CD8-positive, alpha-beta memory T cell (primary cell): Measurements from ENCODE around the gene LDAF1. TPM values are rescaled to one million over a fixed set of nuclear protein-coding genes. Genes with fewer than 3 reads are reported as not detected.

Experiments used
- CTCF ChIA-PET: fragments of 350-600 bp; sonication (Branson Sonifier 250); formaldehyde crosslinking; loops from one replicate; lab custom pipeline; 2021; ENCODE audit warnings: antibody characterized with exemption; lab: Charles Lee
- POLR2A ChIA-PET: fragments of 350-600 bp; sonication (Branson Sonifier 250); formaldehyde crosslinking; loops from one replicate; lab custom pipeline; 2021; ENCODE audit warnings: antibody characterized with exemption; lab: Charles Lee
- DNase-seq, 5 donors: peaks; one replicate each; pipeline versions ENCODE4 v3.0.0 to v3.0.0-alpha.2; 2020 to 2022; ENCODE audit warnings: mixed read lengths in 1 of 5
- H3K27ac ChIP-seq: one replicate; pipeline ENCODE4 v1.7.0; 2013; ENCODE audit warnings: low read depth, mild to moderate bottlenecking, low read length, moderate library complexity
- H3K27me3 ChIP-seq: 2 replicates; pipeline ENCODE4 v1.7.0; 2013; ENCODE audit warnings: low read length, mild to moderate bottlenecking; ENCODE audit not compliant: insufficient read depth, poor library complexity, severe bottlenecking
- H3K36me3 ChIP-seq: 2 replicates; pipeline ENCODE4 v1.7.0; 2013; ENCODE audit warnings: mild to moderate bottlenecking, low read length, moderate library complexity; ENCODE audit not compliant: insufficient read depth
- H3K4me1 ChIP-seq: 2 replicates; pipeline ENCODE4 v1.7.0; 2013; ENCODE audit warnings: mild to moderate bottlenecking, low read length, moderate library complexity; ENCODE audit not compliant: insufficient read depth
- H3K4me3 ChIP-seq: 2 replicates; pipeline ENCODE4 v1.7.0; 2013; ENCODE audit warnings: mild to moderate bottlenecking, low read length
- H3K9me3 ChIP-seq: 2 replicates; pipeline ENCODE4 v1.7.0; 2013; ENCODE audit warnings: mild to moderate bottlenecking, low read length
- H3K27ac Mint-ChIP-seq, 8 donors: one replicate each; pipeline ENCODE4 v1.8.0; 2020 to 2021; ENCODE audit warnings: mixed read lengths in 8 of 8, mild to moderate bottlenecking in 6 of 8, inconsistent platforms in 3 of 8, moderate library complexity in 3 of 8
- H3K27me3 Mint-ChIP-seq, 2 donors: one replicate each; pipeline ENCODE4 v1.8.0; 2020 to 2021; ENCODE audit warnings: mixed read lengths in 2 of 2, mild to moderate bottlenecking in 1 of 2, moderate library complexity in 1 of 2
- H3K36me3 Mint-ChIP-seq, 3 donors: one replicate each; pipeline ENCODE4 v1.8.0; 2020 to 2021; ENCODE audit warnings: mixed read lengths in 3 of 3, inconsistent platforms in 1 of 3, mild to moderate bottlenecking in 1 of 3
- H3K4me1 Mint-ChIP-seq, 3 donors: one replicate each; pipeline ENCODE4 v1.8.0; 2020 to 2021; ENCODE audit warnings: mixed read lengths in 3 of 3, inconsistent platforms in 1 of 3, mild to moderate bottlenecking in 1 of 3
- H3K4me3 Mint-ChIP-seq, 7 donors: one replicate each; pipeline ENCODE4 v1.8.0; 2020 to 2021; ENCODE audit warnings: mixed read lengths in 7 of 7, mild to moderate bottlenecking in 6 of 7, moderate library complexity in 4 of 7, inconsistent platforms in 2 of 7
- H3K9me3 Mint-ChIP-seq, 5 donors: one replicate each; pipeline ENCODE4 v1.8.0; 2020 to 2022; ENCODE audit warnings: mixed read lengths in 5 of 5, mild to moderate bottlenecking in 3 of 5, moderate library complexity in 2 of 5, inconsistent platforms in 1 of 5
- polyA plus RNA-seq: library from polyadenylated mRNA; unstranded; fragments of 300-500 nt; fragmentation: Illumina TruSeq; gene quantifications from one replicate; pipeline ENCODE4 v1.2.3, GENCODE V29; 2021
- total RNA-seq, 2 experiments: library from RNA; stranded (reverse); gene quantifications; one replicate each; pipeline ENCODE4 v1.2.3, GENCODE V29; 2021

LDAF1 gene
- total and polyA plus RNA-seq, 3 experiments from 2014 or later: 8.8 to 16.0 (median 9.5) TPM

DNA sequence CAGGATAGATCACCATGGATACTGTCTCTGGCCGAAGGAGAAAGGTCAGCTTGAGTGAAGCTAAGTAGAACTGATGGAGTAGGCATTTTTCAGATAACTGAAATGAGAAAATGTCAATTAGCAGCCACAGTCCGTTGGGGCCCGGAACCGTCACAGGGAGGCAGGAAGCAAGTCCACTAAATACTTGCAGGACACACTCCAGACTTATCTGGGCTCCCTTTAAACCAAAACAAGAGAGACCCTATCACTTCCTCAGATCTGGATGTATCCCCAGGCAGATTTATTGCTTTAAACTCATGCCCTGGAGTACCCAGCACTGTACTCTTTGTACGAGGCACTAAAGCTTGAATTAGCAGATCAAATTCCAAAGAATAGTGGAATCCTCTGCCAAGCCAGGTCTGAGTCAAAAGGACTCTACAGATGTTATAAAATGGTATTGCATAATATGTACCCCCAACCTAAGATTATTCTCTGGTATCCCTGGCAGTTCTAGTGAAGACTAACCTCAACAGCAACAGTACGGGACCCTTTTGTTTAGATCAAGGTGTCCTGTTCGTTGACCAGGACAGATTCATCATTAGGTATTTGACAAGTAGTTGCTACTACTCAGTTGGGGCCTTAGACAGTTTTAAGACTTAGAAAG lies 44.8 kb downstream of the LDAF1 start:
- Histone ChIP-seq H3K27me3 (no peaks in the 10 kb centered on the region), H3K36me3 (no peaks in the 10 kb centered on the region), H3K27ac (no peak overlapping the region), H3K4me1 (no peaks in the 10 kb centered on the region), H3K9me3 (no peaks in the 10 kb centered on the region), H3K4me3 (no peak overlapping the region)
- POLR2A ChIA-PET: no interaction called here
- Mint-ChIP-seq H3K27ac (no peak overlapping the region), H3K4me3 (no peak overlapping the region), H3K9me3 (no peaks in the 10 kb centered on the region), H3K4me1 (no peaks in the 10 kb centered on the region), H3K36me3 (no peaks in the 10 kb centered on the region), H3K27me3 (peaks cover 0 to 23% of the 10 kb centered on the region in 2 donors)
- no peak for DNase-seq
- CTCF ChIA-PET: no interaction called here

- POLR2A ChIA-PET: no interaction called here
- Histone ChIP-seq H3K36me3 (no peaks in the 10 kb centered on the region), H3K4me3 (no peak overlapping the region), H3K27ac (no peak overlapping the region), H3K9me3 (no peaks in the 10 kb centered on the region), H3K27me3 (no peaks in the 10 kb centered on the region), H3K4me1 (no peaks in the 10 kb centered on the region)
- Mint-ChIP-seq H3K27ac (no peak overlapping the region), H3K9me3 (no peaks in the 10 kb centered on the region), H3K4me3 (no peak overlapping the region), H3K27me3 (peaks cover 7 to 16% of the 10 kb centered on the region in 2 donors), H3K36me3 (no peaks in the 10 kb centered on the region), H3K4me1 (no peaks in the 10 kb centered on the region)
- no peak for DNase-seq
- CTCF ChIA-PET: no interaction called here
Observed at GRCh38 chr16:21205303-21205702, 46.8 kb downstream of the LDAF1 start.

DNA sequence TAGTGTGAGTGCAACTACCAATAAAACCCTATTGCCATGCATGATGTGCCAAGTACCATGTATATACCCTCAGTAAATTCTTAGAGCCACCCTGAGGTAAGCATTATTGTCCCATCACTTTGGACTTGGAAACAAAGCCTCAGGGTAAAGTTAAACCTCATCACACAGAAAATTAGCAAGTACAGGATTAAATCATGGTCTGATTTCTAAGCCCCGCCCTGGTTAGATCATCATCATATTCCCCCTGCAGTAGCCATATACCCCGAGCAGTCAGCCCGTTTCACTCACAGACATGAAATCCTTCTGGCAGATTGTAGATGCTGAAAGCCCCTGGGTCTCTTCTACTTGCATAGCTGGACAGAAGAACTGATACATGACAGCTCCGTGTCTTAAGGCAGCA lies 48.1 kb downstream of the LDAF1 start:
- Mint-ChIP-seq H3K27me3 (peaks cover 7 to 17% of the 10 kb centered on the region in 2 donors), H3K9me3 (no peaks in the 10 kb centered on the region), H3K4me1 (no peaks in the 10 kb centered on the region), H3K4me3 (peak overlapping the region in 1 of 7 donors; percentile 33), H3K27ac (no peak overlapping the region), H3K36me3 (no peaks in the 10 kb centered on the region)
- Histone ChIP-seq H3K27me3 (no peaks in the 10 kb centered on the region), H3K4me1 (no peaks in the 10 kb centered on the region), H3K36me3 (no peaks in the 10 kb centered on the region), H3K9me3 (no peaks in the 10 kb centered on the region), H3K4me3 (no peak overlapping the region), H3K27ac (no peak overlapping the region)
- CTCF ChIA-PET: no interaction called here
- POLR2A ChIA-PET: no interaction called here
- DNase-seq: no peak

- Histone ChIP-seq H3K36me3 (no peaks in the 10 kb centered on the region), H3K4me3 (no peak overlapping the region), H3K27me3 (no peaks in the 10 kb centered on the region), H3K9me3 (no peaks in the 10 kb centered on the region), H3K4me1 (no peaks in the 10 kb centered on the region), H3K27ac (no peak overlapping the region)
- Mint-ChIP-seq H3K4me1 (no peaks in the 10 kb centered on the region), H3K9me3 (no peaks in the 10 kb centered on the region), H3K4me3 (no peak overlapping the region), H3K36me3 (no peaks in the 10 kb centered on the region), H3K27ac (no peak overlapping the region), H3K27me3 (peaks cover 7 to 30% of the 10 kb centered on the region in 2 donors)
- POLR2A ChIA-PET: no interaction called here
- no peak for DNase-seq
- CTCF ChIA-PET: no interaction called here
Observed at GRCh38 chr16:21208446-21209230, 50.2 kb downstream of the LDAF1 start.

GRCh38 chr16:21211486-21211885 lies 53.0 kb downstream of the LDAF1 start, which contains the start of gene ZP2:
Gene ZP2, minus strand, starts transcription at chr16:21211574. Its CDS starts 27 bp downstream, at chr16:21211547.
- Mint-ChIP-seq H3K27ac (no peak within 1 kb of the TSS), H3K36me3 (no peaks in the 10 kb centered on the region), H3K4me1 (no peaks in the 10 kb centered on the region), H3K4me3 (no peak within 1 kb of the TSS), H3K27me3 (peaks cover 7 to 41% of the 10 kb centered on the region in 2 donors), H3K9me3 (no peaks in the 10 kb centered on the region)
- no peak within 1 kb of the TSS for H3K27ac ChIP-seq
- no peaks in the 10 kb centered on the region for H3K9me3 ChIP-seq
- H3K36me3 ChIP-seq: no peaks in the 10 kb centered on the region
- ChIA-PET POLR2A (no interaction called here), CTCF (no interaction called here)
- H3K4me1 ChIP-seq: no peaks in the 10 kb centered on the region
- no peak for DNase-seq
- no peak within 1 kb of the TSS for H3K4me3 ChIP-seq
- no peaks in the 10 kb centered on the region for H3K27me3 ChIP-seq

DNA sequence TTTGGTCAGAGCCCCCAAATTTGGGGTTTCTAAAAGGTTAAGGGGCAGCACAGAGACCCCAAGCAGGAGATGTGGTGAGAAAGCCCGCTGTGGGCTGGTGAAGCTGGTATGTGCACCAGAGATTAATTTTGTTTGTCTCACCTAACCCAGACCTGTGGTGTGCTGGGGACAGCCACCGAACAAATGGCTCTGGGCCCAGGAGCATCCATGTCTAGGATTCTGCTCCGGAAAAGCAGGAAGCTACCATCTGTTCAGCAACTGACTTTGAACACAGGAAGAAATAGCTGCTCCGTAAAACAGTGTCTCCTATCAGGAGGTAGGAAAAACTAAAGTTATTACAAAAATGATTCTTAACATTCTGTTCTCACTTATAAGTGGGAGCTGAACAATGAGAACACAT lies 55.6 kb downstream of the LDAF1 start:
- Mint-ChIP-seq H3K4me3 (no peak overlapping the region), H3K27ac (no peak overlapping the region), H3K27me3 (peaks cover 4 to 48% of the 10 kb centered on the region in 2 donors)

DNA sequence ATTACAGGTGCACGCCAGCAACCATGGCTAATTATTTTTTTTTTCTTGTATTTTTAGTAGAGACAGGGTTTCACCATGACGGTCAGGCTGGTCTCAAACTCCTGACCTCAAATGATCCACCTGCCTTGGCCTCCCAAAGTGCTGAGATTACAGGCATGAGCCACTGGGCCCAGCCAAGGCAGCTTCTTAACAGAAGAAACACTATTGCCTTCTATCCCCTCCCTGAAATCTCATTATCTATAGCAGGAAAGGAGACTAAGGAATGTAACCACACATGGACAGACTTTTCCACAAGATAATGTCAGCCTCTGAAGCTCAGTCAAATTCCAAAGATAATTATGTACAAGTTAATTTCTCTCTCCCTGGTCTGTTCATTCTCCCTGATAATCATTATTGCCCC lies 58.6 kb downstream of the LDAF1 start:
- Mint-ChIP-seq H3K36me3 (no peaks in the 10 kb centered on the region), H3K27ac (no peak overlapping the region), H3K4me1 (no peaks in the 10 kb centered on the region), H3K27me3 (peaks cover 6 to 52% of the 10 kb centered on the region in 2 donors), H3K9me3 (peaks cover 0 to 4% (median 0%) of the 10 kb centered on the region in 5 donors), H3K4me3 (no peak overlapping the region)
- H3K27me3 ChIP-seq: no peaks in the 10 kb centered on the region
- CTCF ChIA-PET: no interaction called here
- H3K4me3 ChIP-seq: no peak overlapping the region
- DNase-seq: no peak
- H3K36me3 ChIP-seq: no peaks in the 10 kb centered on the region
- no peak overlapping the region for H3K27ac ChIP-seq
- H3K9me3 ChIP-seq: no peaks in the 10 kb centered on the region
- POLR2A ChIA-PET: no interaction called here
- no peaks in the 10 kb centered on the region for H3K4me1 ChIP-seq

More for the DNA sequence above, 55.6 kb downstream of the LDAF1 start:
- H3K36me3 ChIP-seq: no peaks in the 10 kb centered on the region
- no peak overlapping the region for H3K4me3 ChIP-seq
- no peak for DNase-seq
- H3K27ac ChIP-seq: no peak overlapping the region
- H3K4me1 ChIP-seq: no peaks in the 10 kb centered on the region
- H3K4me1 Mint-ChIP-seq: no peaks in the 10 kb centered on the region
- H3K36me3 Mint-ChIP-seq: no peaks in the 10 kb centered on the region
- H3K27me3 ChIP-seq: no peaks in the 10 kb centered on the region
- no peaks in the 10 kb centered on the region for H3K9me3 ChIP-seq
- ChIA-PET CTCF (no interaction called here), POLR2A (no interaction called here)
- no peaks in the 10 kb centered on the region for H3K9me3 Mint-ChIP-seq

GRCh38 chr16:21218153-21218552 lies 59.7 kb downstream of the LDAF1 start:
- peaks cover 0 to 4% (median 0%) of the 10 kb centered on the region in 5 donors for H3K9me3 Mint-ChIP-seq
- peaks cover 6 to 51% of the 10 kb centered on the region in 2 donors for H3K27me3 Mint-ChIP-seq
- no peak overlapping the region for H3K4me3 Mint-ChIP-seq
- Histone ChIP-seq H3K9me3 (no peaks in the 10 kb centered on the region), H3K27me3 (no peaks in the 10 kb centered on the region), H3K4me1 (no peaks in the 10 kb centered on the region), H3K36me3 (no peaks in the 10 kb centered on the region), H3K4me3 (no peak overlapping the region), H3K27ac (no peak overlapping the region)
- no peak for DNase-seq
- H3K27ac Mint-ChIP-seq: no peak overlapping the region
- ChIA-PET CTCF (no interaction called here), POLR2A (no interaction called here)
- no peaks in the 10 kb centered on the region for H3K36me3 Mint-ChIP-seq
- H3K4me1 Mint-ChIP-seq: no peaks in the 10 kb centered on the region
